ENCODE data around the gene MARK4. TPM values are rescaled to one million over a fixed set of nuclear protein-coding genes. Genes with fewer than 3 reads are reported as not detected.

The MARK4 gene
- total RNA-seq, 4 donors from 2014 or later, result 17.4 to 36.9 (median 27.5) TPM

- Histone ChIP-seq H3K27ac (replicated peaks in 1 of 4) (no peak overlapping the region), H3K27me3 (no peaks in the 10 kb centered on the region), H3K9me3 (no peaks in the 10 kb centered on the region), H3K36me3 (peaks cover 6 to 85% (median 61%) of the 10 kb centered on the region in 4 donors), H3K4me3 (no peak overlapping the region), H3K4me1 (no peaks in the 10 kb centered on the region)
- TF ChIP-seq POLR2AphosphoS5 (IDR thresholded peaks at IDR 0.05) (no peak), POLR2A (IDR thresholded peaks at IDR 0.05; ENCODE audit: low read depth) (no peak), EP300 (IDR thresholded peaks at IDR 0.05) (no peak), CTCF (IDR thresholded peaks at IDR 0.05) (no peak)
- DNase-seq (ENCODE audit: extremely low spot score), result no peak
- 97% methylated on average over 7 of the region's 11 CpGs for WGBS
- intact Hi-C loops (cut with DNase I), result no loop called here
These were observed 103.3 kb downstream of the MARK4 start for GRCh38 chr19:45354241-45354842.

Other genes with a start within 250 kb of the MARK4 start
- 10 to 100 TPM in 1 of 4 donors, 1 to 10 TPM in 3; 5.8 to 15.9 (median 7.5) TPM for gene RELB, start 249.8 kb upstream of the MARK4 start, total RNA-seq
- gene CLASRP, start 212.2 kb upstream of the MARK4 start, total RNA-seq, result 10 to 100 TPM; 20.7 to 59.8 (median 32.9) TPM
- gene ZNF296, start 174.8 kb upstream of the MARK4 start, total RNA-seq, result under 1 TPM in 2 of 4 donors, not detected in 2; 0.17 to 0.23 TPM
- gene GEMIN7, start 172.0 kb upstream of the MARK4 start, total RNA-seq, result 10 to 100 TPM; 12.3 to 19.1 (median 15.3) TPM
- gene PPP1R37, start 158.1 kb upstream of the MARK4 start, total RNA-seq, result 10 to 100 TPM; 21.0 to 46.7 (median 28.3) TPM
- gene NKPD1, start 90.3 kb upstream of the MARK4 start, total RNA-seq, result under 1 TPM in 1 of 4 donors, not detected in 3; 0.26 TPM
- 10 to 100 TPM; 18.3 to 27.0 (median 19.4) TPM for gene TRAPPC6A, start 73.0 kb upstream of the MARK4 start, total RNA-seq
- gene BLOC1S3, start 72.5 kb upstream of the MARK4 start, total RNA-seq, result 10 to 100 TPM in 3 of 4 donors, 1 to 10 TPM in 1; 5.4 to 21.9 (median 16.1) TPM
- gene EXOC3L2, start 5.9 kb upstream of the MARK4 start, total RNA-seq, result 1 to 10 TPM in 3 of 4 donors, under 1 TPM in 1; 0.42 to 3.6 (median 2.5) TPM
- 1 to 10 TPM in 2 of 4 donors, under 1 TPM in 1, not detected in 1; 0.66 to 1.4 (median 1.1) TPM for gene CKM, start 71.6 kb downstream of the MARK4 start, total RNA-seq
- not detected for gene KLC3, start 89.5 kb downstream of the MARK4 start, total RNA-seq
- 10 to 100 TPM in 2 of 4 donors, 1 to 10 TPM in 2; 6.5 to 16.6 (median 11.4) TPM for gene ERCC2, start 119.3 kb downstream of the MARK4 start, total RNA-seq
- gene PPP1R13L, start 153.8 kb downstream of the MARK4 start, total RNA-seq, result 10 to 100 TPM in 2 of 4 donors, 1 to 10 TPM in 2; 4.1 to 16.8 (median 9.5) TPM
- gene POLR1G, start 155.4 kb downstream of the MARK4 start, total RNA-seq, result 1 to 10 TPM; 2.9 to 8.7 (median 6.0) TPM
- 100 to 1,000 TPM in 1 of 4 donors, 10 to 100 TPM in 3; 62.8 to 102 (median 69.3) TPM for gene ERCC1, start 172.6 kb downstream of the MARK4 start, total RNA-seq
- gene FOSB, start 216.7 kb downstream of the MARK4 start, total RNA-seq, result 10 to 100 TPM in 2 of 4 donors, 1 to 10 TPM in 2; 2.2 to 25.2 (median 6.9) TPM
- gene RTN2, start 245.8 kb downstream of the MARK4 start, total RNA-seq, result 10 to 100 TPM in 3 of 4 donors, 1 to 10 TPM in 1; 7.0 to 23.6 (median 17.2) TPM
- 1 to 10 TPM; 1.6 to 3.8 (median 3.0) TPM for gene PPM1N, start 247.2 kb downstream of the MARK4 start, total RNA-seq